ENCODE measurements around the gene FRMD4B.

Gene FRMD4B

GRCh38 chr3:69209413-69209812 is 176.5 kb downstream of the FRMD4B start:
- peak; percentile 49; the same call in 1 of the 2 replicates for TF ChIP-seq SPI1 (IDR thresholded peaks at IDR 0.05; ENCODE audit: low read depth, low read length)
- no peak for TF ChIP-seq POLR2A (IDR thresholded peaks at IDR 0.05; ENCODE audit: low read depth, low read length)
- FAIRE-seq: no peak
- no peak for DNase-seq (ENCODE audit: insufficient read length, low spot score)

DNA sequence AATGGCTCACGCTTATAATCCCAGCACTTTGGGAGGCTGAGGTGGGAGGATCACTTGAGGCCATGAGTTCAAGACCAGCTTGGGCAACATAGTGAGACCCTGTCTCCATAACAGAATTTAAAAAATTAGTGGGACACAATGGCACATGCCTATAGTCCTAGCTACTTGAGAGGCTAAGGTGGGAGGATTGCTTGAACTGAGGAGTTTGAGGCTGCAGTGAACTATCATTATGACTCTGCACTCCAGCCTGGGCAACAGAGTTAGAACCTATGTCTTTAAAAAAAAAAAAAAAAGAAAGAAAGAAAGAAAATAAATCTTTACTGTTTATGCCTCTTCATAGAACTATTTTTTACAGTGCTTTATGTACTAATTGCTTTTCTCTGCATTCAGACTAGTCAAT is 178.9 kb downstream of the FRMD4B start:
- TF ChIP-seq SPI1 (IDR thresholded peaks at IDR 0.05; ENCODE audit: low read depth, low read length): no peak
- DNase-seq (ENCODE audit: insufficient read length, low spot score): no peak
- no peak for FAIRE-seq

GRCh38 chr3:69205385-69205784 is 180.5 kb downstream of the FRMD4B start:
- FAIRE-seq (no peak), DNase-seq (ENCODE audit: insufficient read length, low spot score) (no peak)
- no peak for TF ChIP-seq POLR2AphosphoS5 (IDR thresholded peaks at IDR 0.05; ENCODE audit: low read depth, low read length)
- no peak for TF ChIP-seq POLR2A (IDR thresholded peaks at IDR 0.05; ENCODE audit: low read depth, low read length)
- TF ChIP-seq TAF1 (IDR thresholded peaks at IDR 0.05; ENCODE audit: low read depth, low read length): no peak
- no peak for TF ChIP-seq POU2F2 (IDR thresholded peaks at IDR 0.05; ENCODE audit: low read depth, low read length)
- TF ChIP-seq SPI1 (IDR thresholded peaks at IDR 0.05; ENCODE audit: low read depth, low read length): no peak
- TF ChIP-seq PAX5 (IDR thresholded peaks at IDR 0.05; ENCODE audit: insufficient read depth, low read length, severe bottlenecking): no peak

DNA sequence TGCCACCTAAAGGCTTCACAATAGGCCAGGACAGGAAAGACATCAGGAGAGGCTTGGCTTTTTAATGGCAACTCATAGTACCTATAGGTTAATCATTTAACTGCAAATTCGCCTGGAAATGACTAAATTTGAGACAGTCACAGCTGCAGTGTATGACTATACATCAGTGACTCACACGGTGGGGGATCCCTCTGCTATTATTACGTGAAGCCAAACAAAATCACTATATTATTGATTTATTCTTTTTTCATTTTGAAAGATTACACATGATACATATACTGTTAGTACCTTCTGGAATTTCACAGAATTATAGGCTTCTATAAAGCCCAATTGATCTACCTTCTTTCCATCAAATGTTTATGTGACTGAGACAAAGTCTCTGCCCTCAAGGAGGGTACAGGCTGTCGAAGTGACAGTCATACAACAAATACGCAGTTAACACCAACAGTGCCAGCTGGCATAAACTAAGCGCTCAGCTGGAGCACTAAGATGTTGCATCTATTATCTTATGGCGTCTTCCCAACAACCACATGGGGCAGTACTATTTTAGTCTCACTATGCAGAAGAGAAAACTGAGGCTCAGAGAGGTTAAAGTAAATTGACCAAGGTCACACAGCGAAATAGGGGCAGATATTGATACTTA is 181.5 kb downstream of the FRMD4B start:
- TF ChIP-seq POLR2AphosphoS5 (IDR thresholded peaks at IDR 0.05; ENCODE audit: low read depth, low read length): no peak
- no peak for TF ChIP-seq POLR2A (IDR thresholded peaks at IDR 0.05; ENCODE audit: low read depth, low read length)
- TF ChIP-seq SPI1 (IDR thresholded peaks at IDR 0.05; ENCODE audit: low read depth, low read length): no peak
- TF ChIP-seq POU2F2 (IDR thresholded peaks at IDR 0.05; ENCODE audit: low read depth, low read length): no peak
- TF ChIP-seq TAF1 (IDR thresholded peaks at IDR 0.05; ENCODE audit: low read depth, low read length): no peak
- TF ChIP-seq PAX5 (IDR thresholded peaks at IDR 0.05; ENCODE audit: insufficient read depth, low read length, severe bottlenecking): no peak
- FAIRE-seq: no peak
- DNase-seq (ENCODE audit: insufficient read length, low spot score): no peak

- FAIRE-seq (no peak), DNase-seq (ENCODE audit: insufficient read length, low spot score) (no peak)
- TF ChIP-seq SPI1 (IDR thresholded peaks at IDR 0.05; ENCODE audit: low read depth, low read length) (no peak), POU2F2 (IDR thresholded peaks at IDR 0.05; ENCODE audit: low read depth, low read length) (no peak), PAX5 (IDR thresholded peaks at IDR 0.05; ENCODE audit: insufficient read depth, low read length, severe bottlenecking) (no peak)
These were observed 182.1 kb downstream of the FRMD4B start for GRCh38 chr3:69203631-69204314.

- TF ChIP-seq POLR2A (IDR thresholded peaks at IDR 0.05; ENCODE audit: low read depth, low read length): no peak
- TF ChIP-seq POLR2AphosphoS5 (IDR thresholded peaks at IDR 0.05; ENCODE audit: low read depth, low read length): no peak
- TF ChIP-seq SPI1 (IDR thresholded peaks at IDR 0.05; ENCODE audit: low read depth, low read length): no peak
- no peak for TF ChIP-seq TAF1 (IDR thresholded peaks at IDR 0.05; ENCODE audit: low read depth, low read length)
- TF ChIP-seq POU2F2 (IDR thresholded peaks at IDR 0.05; ENCODE audit: low read depth, low read length): no peak
- TF ChIP-seq PAX5 (IDR thresholded peaks at IDR 0.05; ENCODE audit: insufficient read depth, low read length, severe bottlenecking): no peak
- FAIRE-seq: no peak
- no peak for DNase-seq (ENCODE audit: insufficient read length, low spot score)
These were observed 184.2 kb downstream of the FRMD4B start for GRCh38 chr3:69201658-69202057.

- FAIRE-seq (no peak), DNase-seq (ENCODE audit: insufficient read length, low spot score) (no peak)
These were observed 185.4 kb downstream of the FRMD4B start for GRCh38 chr3:69200384-69201068.

GRCh38 chr3:69199942-69200341 is 185.9 kb downstream of the FRMD4B start:
- no peak for FAIRE-seq
- DNase-seq (ENCODE audit: insufficient read length, low spot score): no peak
- TF ChIP-seq SPI1 (IDR thresholded peaks at IDR 0.05; ENCODE audit: low read depth, low read length): no peak
- TF ChIP-seq POU2F2 (IDR thresholded peaks at IDR 0.05; ENCODE audit: low read depth, low read length): no peak
- no peak for TF ChIP-seq TAF1 (IDR thresholded peaks at IDR 0.05; ENCODE audit: low read depth, low read length)
- TF ChIP-seq POLR2A (IDR thresholded peaks at IDR 0.05; ENCODE audit: low read depth, low read length): no peak
- no peak for TF ChIP-seq POLR2AphosphoS5 (IDR thresholded peaks at IDR 0.05; ENCODE audit: low read depth, low read length)
- TF ChIP-seq PAX5 (IDR thresholded peaks at IDR 0.05; ENCODE audit: insufficient read depth, low read length, severe bottlenecking): no peak

More at GRCh38 chr3:69200384-69201068, 185.4 kb downstream of the FRMD4B start:
- no peak for TF ChIP-seq TAF1 (IDR thresholded peaks at IDR 0.05; ENCODE audit: low read depth, low read length)
- no peak for TF ChIP-seq POLR2AphosphoS5 (IDR thresholded peaks at IDR 0.05; ENCODE audit: low read depth, low read length)
- no peak for TF ChIP-seq PAX5 (IDR thresholded peaks at IDR 0.05; ENCODE audit: insufficient read depth, low read length, severe bottlenecking)
- no peak for TF ChIP-seq SPI1 (IDR thresholded peaks at IDR 0.05; ENCODE audit: low read depth, low read length)
- no peak for TF ChIP-seq POU2F2 (IDR thresholded peaks at IDR 0.05; ENCODE audit: low read depth, low read length)
- TF ChIP-seq POLR2A (IDR thresholded peaks at IDR 0.05; ENCODE audit: low read depth, low read length): no peak

DNA sequence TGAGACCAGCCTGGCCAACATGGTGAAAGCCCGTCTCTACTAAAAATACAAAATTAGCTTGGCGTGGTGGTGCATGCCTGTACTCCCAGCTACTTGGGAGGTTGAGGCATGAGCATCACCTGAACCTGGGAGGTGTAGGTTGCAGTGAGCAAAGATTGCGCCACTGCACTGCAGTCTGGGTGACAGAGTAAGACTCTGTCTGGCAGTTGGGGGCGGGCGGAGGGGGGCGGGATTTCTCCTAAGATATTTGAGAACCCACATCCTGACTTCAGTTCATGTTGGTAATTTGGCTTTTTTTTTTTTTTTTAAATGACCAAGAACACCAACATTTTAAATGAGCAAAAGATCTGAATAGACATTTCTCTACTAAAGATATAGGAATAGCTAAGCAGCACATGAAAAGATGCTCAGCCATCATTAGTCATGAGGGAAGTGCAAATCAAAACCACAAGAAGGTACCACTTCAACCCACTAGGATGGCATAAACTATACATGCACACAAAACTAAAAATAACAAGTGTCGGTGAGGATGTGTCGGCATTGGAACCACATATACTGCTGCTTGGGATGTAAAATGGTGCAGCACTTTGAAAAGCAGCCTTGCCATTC is 187.9 kb downstream of the FRMD4B start:
- no peak for TF ChIP-seq POLR2AphosphoS5 (IDR thresholded peaks at IDR 0.05; ENCODE audit: low read depth, low read length)
- no peak for DNase-seq (ENCODE audit: insufficient read length, low spot score)
- FAIRE-seq: no peak

DNA sequence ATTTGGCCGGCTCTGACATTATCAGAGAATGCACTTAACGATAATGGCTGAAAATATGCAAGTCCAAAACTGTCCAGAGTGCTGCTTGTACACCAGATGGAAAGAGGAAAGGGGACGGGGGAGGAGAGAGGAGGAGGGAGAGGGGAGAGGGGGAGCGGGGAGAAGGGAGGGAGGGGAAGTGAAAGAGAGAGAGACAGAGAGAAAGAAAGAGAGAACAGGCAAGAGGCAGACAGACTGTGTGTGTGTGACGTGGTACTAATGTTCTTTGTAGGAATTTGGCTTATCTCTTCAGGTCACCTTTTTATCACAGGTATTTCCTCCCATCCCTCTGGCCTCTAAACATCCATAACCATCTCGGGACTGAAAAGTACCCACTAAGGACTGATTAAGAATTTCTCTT is 188.4 kb downstream of the FRMD4B start:
- no peak for TF ChIP-seq POU2F2 (IDR thresholded peaks at IDR 0.05; ENCODE audit: low read depth, low read length)
- TF ChIP-seq SPI1 (IDR thresholded peaks at IDR 0.05; ENCODE audit: low read depth, low read length): 0 out of 2 replicates have a peak, but pooled peaks have one; percentile 15
- DNase-seq (ENCODE audit: insufficient read length, low spot score) (no peak), FAIRE-seq (no peak)
